Stimulated activated CD8-positive, alpha-beta memory T cell treated with anti-CD3 and anti-CD28 coated beads, Interleukin-15, amount 100 ng/mL, for 1 hour (primary cell): ENCODE results near the gene TBX10.
"Not testable (repeated sequence)": the region's sequence is repeated elsewhere in the genome, so short reads cannot be mapped to it uniquely, and the experiment has no call there.

Experiments
- DNase-seq: peaks from one replicate; pipeline ENCODE4 v3.0.0-alpha.2; 2020; ENCODE audit warnings: low read depth

Gene TBX10

GRCh38 chr11:67645521-67646461 is 6.2 kb upstream of the TBX10 start:
- no peak for DNase-seq

- DNase-seq, result no peak
These were observed 5.2 kb upstream of the TBX10 start for GRCh38 chr11:67644472-67645418.

- no peak for DNase-seq
These were observed 4.5 kb upstream of the TBX10 start for GRCh38 chr11:67644042-67644441.

- DNase-seq, result no peak
These were observed 2.9 kb upstream of the TBX10 start for GRCh38 chr11:67642173-67643120.

GRCh38 chr11:67641338-67642172 is 2.0 kb upstream of the TBX10 start:
- no peak for DNase-seq

- DNase-seq, result no peak
These were observed 1.3 kb upstream of the TBX10 start for GRCh38 chr11:67640758-67641337.

- DNase-seq, result no peak
These were observed 626 bp upstream of the TBX10 start for GRCh38 chr11:67640021-67640757.

- DNase-seq, result no peak
These were observed 777 bp downstream of the TBX10 start for GRCh38 chr11:67638535-67639437.

GRCh38 chr11:67637441-67637840 is 2.1 kb downstream of the TBX10 start:
- not testable (repeated sequence) for DNase-seq

GRCh38 chr11:67636962-67637361 is 2.6 kb downstream of the TBX10 start:
- no peak for DNase-seq

GRCh38 chr11:67635231-67635521 is 4.4 kb downstream of the TBX10 start:
- no peak for DNase-seq

- no peak for DNase-seq
These were observed 5.0 kb downstream of the TBX10 start for GRCh38 chr11:67634366-67635230.

GRCh38 chr11:67633758-67634365 is 5.7 kb downstream of the TBX10 start:
- DNase-seq, result no peak

- no peak for DNase-seq
These were observed 6.4 kb downstream of the TBX10 start for GRCh38 chr11:67632982-67633755.

- no peak for DNase-seq
These were observed 7.2 kb downstream of the TBX10 start for GRCh38 chr11:67632175-67632981.

- DNase-seq, result no peak
These were observed 7.7 kb downstream of the TBX10 start for GRCh38 chr11:67631853-67632174.
